Iris pigment epithelial cell (primary cell): Measurements from ENCODE around the gene MYL3.
"Not testable (repeated sequence)": the region's sequence is repeated elsewhere in the genome, so short reads cannot be mapped to it uniquely, and the experiment has no call there.

ENCODE experiments used
- DNase-seq: peaks from one replicate; pipeline ENCODE4 v3.0.0-alpha.2; 2011; ENCODE audit warnings: low read depth

Gene MYL3

DNA sequence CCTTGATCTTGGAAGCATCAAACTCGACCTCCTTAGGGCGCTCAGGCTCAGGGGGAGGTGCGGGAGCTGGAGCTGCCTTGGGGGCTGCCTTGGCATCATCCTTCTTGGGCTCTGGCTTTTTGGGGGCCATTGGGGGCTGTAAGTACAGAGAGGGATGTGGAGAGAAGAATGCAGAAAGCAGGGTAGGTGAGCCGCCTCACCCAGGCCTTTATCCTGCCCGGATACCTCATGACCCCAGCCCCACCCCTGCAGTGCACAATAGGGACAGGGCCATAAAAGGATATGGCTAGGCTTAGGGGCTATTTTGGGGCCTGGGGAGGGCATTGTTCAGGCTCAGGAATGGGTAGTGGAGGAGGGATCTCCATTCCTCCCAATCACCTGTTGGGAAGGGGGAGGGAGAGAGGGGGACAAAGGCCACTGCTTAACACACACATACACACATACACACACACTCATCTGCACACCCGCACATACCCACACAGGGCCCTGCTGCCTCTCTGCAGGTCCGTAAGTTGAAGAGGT, at the start of gene MYL3:
Gene MYL3, minus strand, starts transcription at position 184 of the 522 bp plus-strand sequence. Its CDS starts 54 bp downstream, at position 130.
- no peak for DNase-seq

GRCh38 chr3:46912986-46913385, 49.7 kb upstream of the MYL3 start:
- DNase-seq: no peak

DNA sequence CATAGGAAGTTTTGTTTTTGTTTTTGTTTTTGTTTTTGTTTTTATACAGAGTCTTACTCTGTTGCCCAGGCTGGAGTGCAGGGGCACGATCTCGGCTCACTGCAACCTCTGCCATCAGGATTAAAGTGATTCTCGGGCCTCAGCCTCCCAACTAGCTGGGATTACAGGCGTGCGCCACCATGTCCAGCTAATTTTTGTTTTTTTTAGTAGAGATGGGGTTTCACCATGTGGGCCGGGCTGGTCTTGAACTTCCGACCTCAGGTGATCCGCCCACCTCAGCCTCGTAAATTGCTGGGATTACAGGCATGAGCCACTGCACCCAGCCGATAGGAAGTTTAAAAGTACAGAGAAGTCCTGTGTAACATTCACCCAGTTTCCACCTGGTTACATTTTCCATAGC, 47.7 kb upstream of the MYL3 start:
- DNase-seq: not testable (repeated sequence)

DNA sequence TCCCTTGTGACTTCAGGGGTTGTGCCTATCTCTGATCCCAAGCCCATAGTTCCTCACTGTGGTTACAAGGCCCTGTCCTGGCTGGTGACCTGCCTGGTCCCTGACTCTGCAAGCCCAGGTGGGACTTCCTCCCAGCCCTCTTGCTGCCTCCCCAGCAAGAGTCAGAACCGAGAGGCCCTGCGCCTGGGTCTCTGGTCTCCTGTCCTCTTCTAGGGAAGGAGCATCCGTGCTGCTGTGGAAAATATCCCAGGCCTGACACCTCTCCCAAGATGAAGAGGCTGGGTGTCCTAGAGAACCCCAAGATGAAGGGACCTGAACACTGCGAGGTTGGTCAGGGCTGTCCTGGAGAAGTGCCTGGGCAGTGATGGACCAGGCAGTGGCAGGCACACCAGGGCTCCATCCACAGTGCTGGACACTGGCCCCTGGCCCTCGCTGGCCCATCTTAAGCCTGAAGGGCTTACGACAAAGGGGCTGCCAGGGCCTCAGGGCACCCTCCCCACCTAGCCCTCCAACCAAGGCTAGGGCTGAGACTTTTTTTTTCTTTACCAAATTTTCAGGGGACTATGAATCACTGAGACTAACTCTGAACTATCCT, 47.0 kb upstream of the MYL3 start:
- no peak for DNase-seq

GRCh38 chr3:46909535-46910161, 46.4 kb upstream of the MYL3 start:
- DNase-seq: peak; percentile 82

- DNase-seq: no peak
Measured at GRCh38 chr3:46908986-46909534, 45.8 kb upstream of the MYL3 start.

DNA sequence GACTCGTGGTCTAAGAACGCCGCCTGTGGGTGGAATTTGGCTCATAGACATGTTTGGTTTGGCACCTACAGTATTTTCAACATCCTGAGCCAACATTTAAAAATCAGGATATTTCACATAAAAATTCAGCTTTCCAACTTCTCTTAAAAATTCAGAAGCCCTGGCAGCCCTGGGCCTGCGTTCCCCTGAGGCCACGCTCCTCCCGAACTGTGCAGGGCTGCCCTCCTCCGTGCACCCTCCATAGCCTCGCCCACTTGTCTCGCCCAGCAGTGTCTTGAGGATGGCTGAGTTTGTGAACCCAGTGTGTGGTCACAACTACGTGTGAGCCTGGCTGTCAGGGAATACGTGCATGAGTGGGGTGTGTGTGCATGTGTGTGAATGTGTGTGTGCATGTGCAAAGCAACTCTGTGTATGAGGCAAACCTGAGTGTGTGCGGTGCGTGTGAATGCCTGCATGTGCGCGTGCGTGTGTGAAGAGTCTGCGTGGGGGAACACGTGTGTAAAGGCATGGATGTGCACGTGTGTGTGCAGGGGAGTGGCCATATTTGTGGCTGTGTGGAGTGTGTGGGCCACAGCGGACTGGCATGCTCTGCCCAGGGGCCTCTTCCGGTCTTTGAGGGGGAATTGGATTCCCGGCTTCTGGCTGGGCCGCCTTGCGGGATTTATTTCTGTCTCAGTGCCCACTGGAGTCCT, 45.2 kb upstream of the MYL3 start:
- DNase-seq: peak; percentile 79

DNA sequence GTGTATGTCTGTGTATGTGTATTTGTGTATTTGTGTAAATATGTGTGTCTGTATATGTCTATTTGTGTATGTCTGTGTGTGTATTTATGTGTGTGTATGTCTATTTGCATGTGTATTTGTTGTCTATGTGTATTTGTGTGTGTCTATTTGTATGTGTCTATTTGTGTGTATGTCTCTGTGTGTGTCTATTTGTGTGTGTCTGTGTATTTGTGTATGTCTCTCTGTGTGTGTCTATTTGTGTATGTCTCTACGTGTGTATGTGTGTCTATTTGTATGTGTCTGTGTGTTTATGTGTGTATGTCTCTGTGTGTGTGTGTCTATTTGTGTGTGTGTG, 44.7 kb upstream of the MYL3 start:
- no peak for DNase-seq

DNA sequence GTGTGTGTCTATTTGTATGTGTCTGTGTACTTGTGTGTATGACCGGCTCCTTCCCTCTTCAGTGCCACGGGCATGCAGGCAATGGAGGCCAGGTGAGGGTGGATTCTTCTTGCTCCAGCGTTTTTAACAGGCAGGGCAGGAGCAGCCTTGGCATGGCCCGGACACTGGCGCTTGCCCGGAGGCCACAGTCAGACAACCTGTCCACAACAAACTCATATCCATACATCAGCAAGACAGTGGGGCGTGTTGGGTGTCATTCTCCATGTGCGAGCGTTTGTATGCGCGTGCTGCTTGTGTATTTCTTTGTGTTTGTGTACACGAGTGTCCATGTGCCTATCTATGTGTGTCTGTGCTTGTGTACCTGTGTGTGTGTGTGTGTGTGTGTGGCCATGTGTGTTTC, 44.0 kb upstream of the MYL3 start:
- no peak for DNase-seq

DNA sequence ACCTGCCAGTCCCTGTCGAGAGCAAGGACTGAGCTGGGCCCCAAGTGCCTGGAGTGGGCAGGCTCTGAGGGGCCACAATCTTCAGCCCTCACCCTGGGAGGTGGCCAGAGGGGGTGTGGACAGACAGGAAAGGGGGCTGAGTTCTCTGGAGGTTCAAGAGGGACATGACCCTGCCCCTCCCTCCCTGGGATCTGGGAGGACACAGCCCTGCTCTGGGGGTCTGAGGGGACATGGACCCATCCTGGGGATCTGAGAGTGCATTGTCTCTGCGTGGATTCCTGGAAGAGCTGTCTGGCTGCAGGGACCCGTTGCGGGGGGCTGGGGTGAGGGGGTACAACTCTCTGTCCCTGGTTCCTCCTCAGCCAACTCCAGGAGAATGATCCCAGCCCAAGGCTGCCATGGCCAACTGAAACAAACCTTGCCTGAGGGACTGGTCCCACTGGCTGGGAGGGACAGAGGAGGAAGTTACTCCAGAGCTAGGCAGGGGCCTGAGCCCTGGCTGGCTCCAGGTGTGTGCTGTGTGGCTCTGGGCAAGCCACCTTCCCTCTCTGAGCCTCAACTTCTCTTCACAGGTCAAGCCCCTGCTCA, 43.3 kb upstream of the MYL3 start:
- no peak for DNase-seq

- DNase-seq: no peak
Measured at GRCh38 chr3:46905661-46906451, 42.6 kb upstream of the MYL3 start.

- no peak for DNase-seq
Measured at GRCh38 chr3:46905213-46905560, 41.9 kb upstream of the MYL3 start.

GRCh38 chr3:46904303-46905212, 41.3 kb upstream of the MYL3 start:
- DNase-seq: no peak

DNA sequence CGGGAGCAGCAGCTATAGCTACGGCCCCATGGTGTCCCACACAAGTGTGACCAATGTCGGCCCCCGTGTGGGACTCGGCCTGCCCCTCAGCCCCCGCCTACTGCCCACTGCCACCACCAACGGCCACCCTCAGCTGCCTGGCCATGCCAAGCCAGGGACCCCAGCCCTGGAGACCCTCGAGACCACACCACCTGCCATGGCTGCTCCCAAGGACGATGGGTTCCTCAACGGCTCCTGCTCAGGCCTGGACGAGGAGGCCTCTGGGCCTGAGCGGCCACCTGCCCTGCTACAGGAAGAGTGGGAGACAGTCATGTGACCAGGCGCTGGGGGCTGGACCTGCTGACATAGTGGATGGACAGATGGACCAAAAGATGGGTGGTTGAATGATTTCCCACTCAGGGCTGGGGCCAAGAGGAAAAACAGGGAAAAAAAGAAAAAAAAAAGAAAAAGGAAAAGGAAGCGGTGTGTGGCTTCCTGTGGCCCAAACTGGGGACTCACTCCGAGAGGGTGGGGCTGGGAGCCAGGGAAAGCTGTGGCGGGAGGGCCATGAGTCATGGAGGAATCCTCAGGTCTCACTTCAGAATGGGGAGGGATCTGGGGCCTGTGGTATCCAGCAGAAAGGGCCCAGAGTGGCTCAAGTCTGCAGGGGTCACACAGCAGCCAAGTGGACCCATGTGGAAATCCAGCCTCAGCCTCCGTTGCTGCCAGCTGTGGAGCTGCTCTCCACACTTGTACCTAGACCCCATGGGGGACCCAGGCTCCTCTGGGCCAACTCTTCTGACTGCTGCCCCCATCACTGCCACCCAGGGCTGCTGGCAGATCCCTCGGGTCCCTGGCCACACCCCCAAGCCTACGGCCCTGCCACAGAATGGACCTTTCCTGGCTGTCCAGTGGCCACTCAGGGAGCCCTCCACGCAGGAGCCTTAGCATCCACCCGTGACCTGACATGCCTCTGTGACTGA, 40.4 kb upstream of the MYL3 start:
- DNase-seq: peak; percentile 36

DNA sequence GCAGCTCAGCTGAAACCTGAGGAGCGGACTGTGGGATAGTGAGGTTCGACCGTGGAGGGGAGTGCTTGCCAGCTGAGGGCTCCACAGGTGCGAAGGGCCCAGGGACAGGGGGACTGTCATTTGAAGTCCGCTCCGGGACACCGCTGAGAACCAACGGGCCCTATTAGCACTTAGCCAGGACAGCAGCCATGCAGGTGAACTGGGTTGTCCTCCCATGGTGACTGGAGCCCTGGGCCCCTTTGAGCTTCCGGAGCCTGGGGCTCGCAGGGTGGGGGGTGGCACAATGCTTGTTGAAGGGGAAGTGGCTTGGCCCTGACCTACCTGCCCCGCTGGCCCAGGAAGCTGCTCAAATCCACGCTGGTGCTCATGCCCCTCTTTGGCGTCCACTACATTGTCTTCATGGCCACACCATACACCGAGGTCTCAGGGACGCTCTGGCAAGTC, 39.0 kb upstream of the MYL3 start:
- no peak for DNase-seq

- no peak for DNase-seq
Measured at GRCh38 chr3:46901591-46902187, 38.4 kb upstream of the MYL3 start.

DNA sequence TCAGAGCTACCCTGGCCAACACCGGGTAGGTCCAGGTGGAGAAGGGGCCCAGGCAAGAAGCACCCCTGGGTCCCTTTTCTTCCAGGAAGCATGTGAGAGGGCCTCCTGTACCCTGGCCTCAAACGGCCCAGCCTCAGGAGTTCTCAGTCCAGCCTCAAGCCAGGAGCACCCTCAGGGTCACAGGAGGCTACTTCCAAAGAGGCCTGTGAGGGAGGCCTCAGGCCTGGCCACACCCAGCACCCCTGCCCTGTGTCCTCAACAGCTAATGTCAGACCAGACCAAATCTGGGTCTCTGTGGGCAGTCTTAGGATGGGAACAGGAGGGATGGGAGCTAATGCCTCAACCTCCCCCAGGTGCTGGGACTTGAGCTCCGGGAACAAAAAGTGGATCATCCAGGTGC, 37.8 kb upstream of the MYL3 start:
- DNase-seq: no peak

DNA sequence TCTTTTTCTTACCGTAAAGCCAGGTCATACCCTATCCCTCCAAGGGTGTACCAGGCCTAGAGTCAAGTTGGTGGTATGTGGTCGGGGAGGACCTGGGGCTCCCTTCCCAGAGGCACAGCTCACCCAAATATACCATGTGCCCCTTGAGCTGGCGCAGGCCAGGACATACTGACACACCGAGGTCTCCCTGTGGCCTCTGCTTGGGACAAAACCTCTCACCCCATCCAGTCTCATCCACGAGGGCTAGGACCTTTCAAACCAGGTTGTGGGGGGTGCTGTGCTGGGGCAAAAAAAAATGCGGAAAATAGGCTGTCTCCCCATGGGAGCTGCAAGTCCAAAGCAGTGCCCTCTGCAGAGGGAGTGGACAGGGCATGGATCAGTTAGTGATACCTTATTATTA, 37.1 kb upstream of the MYL3 start:
- no peak for DNase-seq

- DNase-seq: no peak
Measured at GRCh38 chr3:46900007-46900292, 36.7 kb upstream of the MYL3 start.
